ENCODE results near the gene IL9.

DNA sequence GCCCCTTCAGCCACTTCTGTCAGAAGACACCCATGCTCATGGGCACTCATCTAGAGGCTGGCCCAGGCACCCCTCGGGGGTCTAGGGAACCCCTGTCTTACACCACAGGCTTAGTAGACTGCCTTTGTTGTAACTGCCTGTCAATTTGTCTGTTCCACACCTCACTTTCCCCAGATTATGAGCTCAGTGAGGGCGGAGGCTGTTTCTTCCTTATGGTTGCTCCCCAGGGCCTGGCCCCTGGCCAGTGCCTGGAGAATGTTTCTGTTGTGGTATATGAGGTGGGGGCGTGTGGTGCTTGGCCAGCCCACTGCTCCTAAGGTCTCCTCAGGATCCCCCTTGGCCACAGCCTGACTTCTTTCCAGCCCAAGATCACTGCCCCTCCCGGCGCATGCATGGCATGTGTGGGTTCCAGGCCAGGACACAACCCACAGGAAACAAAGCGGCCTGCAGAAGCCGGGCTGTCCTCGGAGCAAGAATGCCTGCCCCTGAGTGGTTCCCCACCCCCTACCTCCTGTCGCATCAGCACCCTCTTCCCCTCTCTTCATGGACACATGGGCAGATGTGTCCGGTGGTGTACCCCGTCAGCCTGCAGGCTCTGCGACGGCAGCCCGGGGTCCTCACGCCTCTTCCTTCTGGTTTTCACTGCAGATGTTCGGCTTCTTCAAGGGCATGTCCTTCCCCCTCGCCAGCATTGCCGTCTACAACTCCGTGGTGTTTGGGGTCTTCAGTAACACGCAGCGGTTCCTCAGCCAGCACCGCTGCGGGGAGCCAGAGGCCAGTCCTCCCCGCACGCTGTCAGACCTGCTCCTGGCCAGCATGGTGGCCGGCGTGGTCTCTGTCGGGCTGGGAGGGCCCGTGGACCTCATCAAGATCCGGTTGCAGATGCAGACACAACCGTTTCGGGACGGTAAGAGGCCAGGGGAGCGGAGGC lies 43.5 kb downstream of the IL9 start:
- TF ChIP-seq, protein P1, sequence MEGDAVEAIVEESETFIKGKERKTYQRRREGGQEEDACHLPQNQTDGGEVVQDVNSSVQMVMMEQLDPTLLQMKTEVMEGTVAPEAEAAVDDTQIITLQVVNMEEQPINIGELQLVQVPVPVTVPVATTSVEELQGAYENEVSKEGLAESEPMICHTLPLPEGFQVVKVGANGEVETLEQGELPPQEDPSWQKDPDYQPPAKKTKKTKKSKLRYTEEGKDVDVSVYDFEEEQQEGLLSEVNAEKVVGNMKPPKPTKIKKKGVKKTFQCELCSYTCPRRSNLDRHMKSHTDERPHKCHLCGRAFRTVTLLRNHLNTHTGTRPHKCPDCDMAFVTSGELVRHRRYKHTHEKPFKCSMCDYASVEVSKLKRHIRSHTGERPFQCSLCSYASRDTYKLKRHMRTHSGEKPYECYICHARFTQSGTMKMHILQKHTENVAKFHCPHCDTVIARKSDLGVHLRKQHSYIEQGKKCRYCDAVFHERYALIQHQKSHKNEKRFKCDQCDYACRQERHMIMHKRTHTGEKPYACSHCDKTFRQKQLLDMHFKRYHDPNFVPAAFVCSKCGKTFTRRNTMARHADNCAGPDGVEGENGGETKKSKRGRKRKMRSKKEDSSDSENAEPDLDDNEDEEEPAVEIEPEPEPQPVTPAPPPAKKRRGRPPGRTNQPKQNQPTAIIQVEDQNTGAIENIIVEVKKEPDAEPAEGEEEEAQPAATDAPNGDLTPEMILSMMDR (IDR thresholded peaks at IDR 0.05): no peak
- no peak for TF ChIP-seq POLR2AphosphoS5 (IDR thresholded peaks at IDR 0.05)
